GM12873 (cell line): ENCODE measurements around the gene AREG.

Experiments
- CTCF ChIP-seq: IDR thresholded peaks from 2 replicates; pipeline ENCODE4 v1.5.1; 2012; ENCODE audit warnings: low read depth, mild to moderate bottlenecking, moderate library complexity, low read length, control low read depth; ENCODE audit not compliant: insufficient read depth; ENCODE audit errors: missing control alignments

The AREG gene

DNA sequence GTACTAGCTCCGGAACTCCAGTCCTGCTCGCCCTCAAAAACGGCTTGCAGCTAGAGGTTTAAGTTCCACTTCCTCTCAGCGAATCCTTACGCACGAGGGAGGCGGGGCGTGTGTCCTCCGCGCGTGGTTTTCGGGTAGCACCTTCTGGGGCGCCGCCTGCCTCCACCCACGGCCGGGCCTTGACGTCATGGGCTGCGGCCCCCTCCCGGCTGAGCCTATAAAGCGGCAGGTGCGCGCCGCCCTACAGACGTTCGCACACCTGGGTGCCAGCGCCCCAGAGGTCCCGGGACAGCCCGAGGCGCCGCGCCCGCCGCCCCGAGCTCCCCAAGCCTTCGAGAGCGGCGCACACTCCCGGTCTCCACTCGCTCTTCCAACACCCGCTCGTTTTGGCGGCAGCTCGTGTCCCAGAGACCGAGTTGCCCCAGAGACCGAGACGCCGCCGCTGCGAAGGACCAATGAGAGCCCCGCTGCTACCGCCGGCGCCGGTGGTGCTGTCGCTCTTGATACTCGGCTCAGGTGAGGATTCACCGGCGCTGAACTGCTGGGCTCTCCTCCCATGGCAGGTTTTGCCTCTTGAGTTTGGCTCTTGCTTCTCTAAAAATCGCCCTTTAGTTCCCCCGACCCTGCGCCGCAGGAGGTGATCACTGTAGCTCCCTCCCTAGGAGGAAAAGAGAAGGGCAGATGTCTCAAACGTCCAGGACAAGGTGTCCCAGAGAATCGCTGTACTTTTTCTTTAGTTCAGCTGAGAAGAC, at the start of gene AREG:
AREG (plus strand) TSS at position 246 of the 752 bp plus-strand sequence; CDS start at position 456, 210 bp downstream.
- TF ChIP-seq CTCF: peak; percentile 47

GRCh38 chr4:74395633-74396032, 49.3 kb upstream of the AREG start:
- TF ChIP-seq CTCF: no peak

DNA sequence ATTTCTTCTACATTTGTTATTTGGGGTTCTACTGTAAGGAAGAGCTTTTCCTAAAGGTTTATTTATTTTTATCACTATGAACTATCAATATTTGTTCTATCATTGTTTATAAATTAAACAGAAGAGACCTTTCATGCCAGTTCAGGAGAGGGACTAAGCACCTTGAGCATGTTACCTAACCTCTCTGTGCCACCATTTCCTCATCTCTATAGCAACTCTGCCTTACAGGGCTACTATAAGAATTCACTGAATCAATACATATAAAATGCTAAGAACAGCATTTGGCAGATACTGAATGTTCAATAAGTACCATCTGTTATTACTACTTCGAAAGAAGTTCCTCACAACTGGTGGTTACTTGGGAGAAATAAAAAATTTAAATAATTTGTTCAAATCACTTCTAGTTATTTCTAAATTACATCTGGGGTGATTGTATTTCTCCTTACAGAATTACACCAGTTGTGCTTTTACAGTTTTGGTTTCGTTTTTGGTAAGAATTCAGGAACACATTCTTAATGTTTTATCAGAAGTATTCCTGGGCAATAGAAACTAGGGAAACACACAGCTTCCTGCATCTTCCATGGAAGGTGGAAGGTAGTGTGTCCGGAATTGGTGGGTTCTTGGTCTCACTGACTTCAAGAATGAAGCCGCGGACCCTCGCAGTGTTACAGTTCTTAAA, 47.0 kb upstream of the AREG start:
- no peak for TF ChIP-seq CTCF

DNA sequence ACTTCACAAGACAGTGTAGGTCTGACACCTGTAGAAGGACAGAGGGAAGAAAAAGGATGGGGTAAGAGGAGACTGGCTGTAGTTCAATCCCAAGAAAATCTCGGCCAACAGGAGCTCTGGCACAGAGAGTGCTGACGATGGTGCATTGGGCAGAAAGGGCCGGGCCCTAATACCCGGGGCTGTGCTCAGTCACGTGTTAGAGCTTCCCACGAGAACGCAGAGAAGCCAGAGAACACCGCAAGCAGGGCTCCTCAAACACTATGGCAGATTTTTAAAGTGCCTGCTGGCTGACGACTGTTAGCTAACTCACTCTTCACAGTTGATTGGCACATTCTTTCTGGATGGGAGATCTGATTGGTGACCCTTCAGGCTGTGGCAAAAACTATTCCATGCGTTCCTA, 44.5 kb upstream of the AREG start:
- TF ChIP-seq CTCF: no peak

DNA sequence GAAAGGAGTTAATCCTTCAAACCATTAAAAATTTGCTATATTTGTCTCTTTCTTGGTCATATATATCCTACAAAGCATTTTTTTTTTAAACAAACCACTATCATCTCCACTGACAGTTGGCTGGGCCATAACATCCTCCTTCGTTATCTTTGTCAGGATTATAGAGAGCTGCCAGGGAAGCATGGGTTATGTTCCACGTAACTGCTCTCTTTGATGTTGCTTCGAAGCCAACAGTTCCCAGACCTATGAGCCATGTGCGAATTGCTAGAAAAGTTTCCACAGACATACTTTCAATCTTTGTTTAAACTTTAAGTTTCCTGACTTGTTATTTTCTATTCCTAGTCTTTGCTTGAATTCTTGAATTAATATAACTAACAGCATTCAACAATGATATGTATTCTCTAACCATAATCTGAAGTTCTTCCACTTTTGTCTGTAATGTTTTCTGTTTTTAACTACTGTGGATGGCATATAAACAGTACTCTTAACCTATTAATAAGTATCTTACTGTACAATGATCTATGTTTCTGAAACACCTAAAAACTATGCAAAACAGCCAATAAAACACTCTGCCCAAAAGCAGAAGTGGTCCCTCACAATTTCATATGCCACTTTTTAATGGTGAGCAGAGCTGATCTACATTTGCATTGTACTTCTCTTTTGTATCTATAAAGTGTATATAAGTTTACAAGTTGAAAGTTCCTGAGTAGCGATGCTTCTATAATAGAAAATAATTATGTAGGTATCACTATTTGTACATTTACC, 42.1 kb upstream of the AREG start:
- no peak for TF ChIP-seq CTCF

- no peak for TF ChIP-seq CTCF
These were observed 37.0 kb upstream of the AREG start for GRCh38 chr4:74407891-74408290.

- no peak for TF ChIP-seq CTCF
These were observed 36.3 kb upstream of the AREG start for GRCh38 chr4:74408639-74409038.
